HFF-Myc (cell line): ENCODE results near the gene PYGL.

ENCODE experiments used
- DNase-seq: peaks from one replicate; pipeline ENCODE4 v3.0.0-alpha.2; 2011; ENCODE audit warnings: low read depth; ENCODE audit errors: extremely low read depth
- H3K4me3 ChIP-seq: replicated peaks from 2 replicates; pipeline ENCODE4 v1.5.1; 2011; ENCODE audit warnings: low read depth, mild to moderate bottlenecking, control low read depth, low read length
- TF ChIP-seq, protein P1 (sequence below): IDR thresholded peaks from 2 replicates; pipeline ENCODE4 v1.5.1; 2012; ENCODE audit warnings: mild to moderate bottlenecking, low read depth, low read length, control low read depth; ENCODE audit errors: missing control alignments

Gene PYGL

DNA sequence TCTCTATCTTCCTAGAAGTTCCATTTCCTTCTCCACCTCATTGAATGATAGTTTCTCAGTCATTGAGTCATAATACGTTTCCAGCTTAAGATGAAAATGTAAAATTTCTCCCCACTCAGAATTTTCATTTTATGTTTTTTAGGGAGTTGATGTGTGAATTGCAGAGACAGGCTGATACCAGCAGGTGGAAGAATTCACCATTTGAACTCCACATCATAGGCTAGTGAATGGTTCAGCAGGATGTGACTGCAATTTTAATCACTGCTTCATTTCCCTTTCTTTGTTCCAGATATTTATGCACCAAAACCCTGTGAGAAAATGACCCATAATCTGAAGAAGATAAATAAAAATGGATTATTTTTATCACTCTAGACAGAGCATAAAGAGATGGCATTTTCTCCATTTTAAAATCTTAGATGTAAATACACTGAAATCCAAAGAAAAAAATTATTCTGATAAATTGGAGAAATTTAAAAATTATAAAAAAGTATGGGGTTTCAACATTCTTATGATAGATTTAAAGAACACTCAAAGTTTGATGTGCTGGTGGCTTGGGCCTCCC is 10.6 kb upstream of the PYGL start:
- TF ChIP-seq, protein P1, sequence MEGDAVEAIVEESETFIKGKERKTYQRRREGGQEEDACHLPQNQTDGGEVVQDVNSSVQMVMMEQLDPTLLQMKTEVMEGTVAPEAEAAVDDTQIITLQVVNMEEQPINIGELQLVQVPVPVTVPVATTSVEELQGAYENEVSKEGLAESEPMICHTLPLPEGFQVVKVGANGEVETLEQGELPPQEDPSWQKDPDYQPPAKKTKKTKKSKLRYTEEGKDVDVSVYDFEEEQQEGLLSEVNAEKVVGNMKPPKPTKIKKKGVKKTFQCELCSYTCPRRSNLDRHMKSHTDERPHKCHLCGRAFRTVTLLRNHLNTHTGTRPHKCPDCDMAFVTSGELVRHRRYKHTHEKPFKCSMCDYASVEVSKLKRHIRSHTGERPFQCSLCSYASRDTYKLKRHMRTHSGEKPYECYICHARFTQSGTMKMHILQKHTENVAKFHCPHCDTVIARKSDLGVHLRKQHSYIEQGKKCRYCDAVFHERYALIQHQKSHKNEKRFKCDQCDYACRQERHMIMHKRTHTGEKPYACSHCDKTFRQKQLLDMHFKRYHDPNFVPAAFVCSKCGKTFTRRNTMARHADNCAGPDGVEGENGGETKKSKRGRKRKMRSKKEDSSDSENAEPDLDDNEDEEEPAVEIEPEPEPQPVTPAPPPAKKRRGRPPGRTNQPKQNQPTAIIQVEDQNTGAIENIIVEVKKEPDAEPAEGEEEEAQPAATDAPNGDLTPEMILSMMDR = peak; percentile 63
- H3K4me3 ChIP-seq = no peak overlapping the region
- DNase-seq = peak; percentile 35

DNA sequence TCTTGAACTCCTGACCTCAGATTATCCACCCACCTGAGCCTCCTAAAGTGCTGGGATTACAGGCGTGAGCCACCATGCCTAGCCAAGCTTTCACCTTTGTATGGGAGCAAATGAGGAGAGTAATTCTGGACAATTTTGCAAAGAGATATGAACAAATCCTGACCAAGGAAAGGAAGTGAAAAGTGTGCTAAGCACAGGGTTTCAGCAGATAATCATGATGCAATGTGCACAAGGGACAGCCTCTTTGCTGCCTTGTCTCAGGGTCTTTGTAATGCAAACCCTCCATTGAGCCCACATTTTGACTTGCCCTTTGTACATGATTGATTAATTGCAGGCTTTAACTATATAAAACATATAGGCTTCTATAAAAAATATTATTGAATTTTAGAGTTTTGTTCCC is 9.2 kb upstream of the PYGL start:
- TF ChIP-seq, protein P1 = no peak
- no peak for DNase-seq

DNA sequence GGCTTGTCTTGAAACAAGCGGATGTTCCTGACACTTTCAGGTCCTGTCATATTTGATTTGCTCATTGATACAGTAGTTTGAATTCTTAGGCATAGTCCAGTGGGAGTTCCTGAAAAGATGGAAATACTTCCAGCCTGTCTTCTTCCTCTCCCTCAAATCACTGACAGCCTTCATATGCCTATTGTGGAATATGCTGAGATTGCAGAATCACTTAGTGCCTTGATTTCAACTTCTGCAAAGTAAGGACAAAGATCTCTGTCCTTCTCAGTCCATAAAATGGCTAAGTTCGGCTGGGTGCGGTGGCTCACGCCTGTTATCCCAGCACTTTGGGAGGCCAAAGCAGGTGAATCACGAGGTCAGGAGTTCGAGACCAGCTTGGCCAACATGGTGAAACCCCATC is 6.7 kb upstream of the PYGL start:
- no peak for DNase-seq
- no peak overlapping the region for H3K4me3 ChIP-seq
- TF ChIP-seq, protein P1 = no peak

More for the DNA sequence above, 9.2 kb upstream of the PYGL start:
- no peak overlapping the region for H3K4me3 ChIP-seq

GRCh38 chr14:50948205-50948604 is 3.9 kb upstream of the PYGL start:
- no peak for DNase-seq
- TF ChIP-seq, protein P1 = no peak
- no peak overlapping the region for H3K4me3 ChIP-seq

DNA sequence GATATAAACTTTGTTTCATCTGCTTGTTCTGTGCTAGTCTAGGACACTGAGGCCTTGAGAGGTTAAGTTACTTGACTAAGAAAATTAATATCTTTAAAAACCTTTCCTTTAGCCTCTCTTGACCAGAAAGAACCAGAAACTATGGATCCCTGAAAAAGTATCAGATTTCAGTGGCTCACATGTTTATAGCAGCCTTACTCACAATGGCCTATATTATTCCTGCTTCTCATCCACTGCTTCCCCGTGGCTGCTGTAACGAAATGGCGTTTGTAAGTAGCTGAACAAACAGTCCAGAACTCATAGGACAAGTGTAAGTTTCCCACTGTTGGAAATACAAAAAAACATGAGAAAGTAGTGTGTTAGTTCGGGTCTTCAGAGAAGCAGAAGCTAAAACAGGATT is 3.2 kb upstream of the PYGL start:
- peak; percentile 32 for DNase-seq
- TF ChIP-seq, protein P1 = no peak
- no peak overlapping the region for H3K4me3 ChIP-seq

GRCh38 chr14:50946234-50946935 is 2.1 kb upstream of the PYGL start:
- TF ChIP-seq, protein P1 = no peak
- no peak for DNase-seq
- no peak overlapping the region for H3K4me3 ChIP-seq
